HG02885 (cell line): ENCODE results near the gene KIF13A.
"Not testable (repeated sequence)": the region's sequence is repeated elsewhere in the genome, so short reads cannot be mapped to it uniquely, and the experiment has no call there.

Source experiments
- ATAC-seq: cut with Tn5 transposase; IDR thresholded peaks from one replicate; pipeline ENCODE4 v1.9.1; 2021; ENCODE audit warnings: mild to moderate bottlenecking; ENCODE audit not compliant: unreplicated experiment, poor library complexity

KIF13A gene

GRCh38 chr6:17999425-17999824, 12.0 kb upstream of the KIF13A start:
- no peak for ATAC-seq

GRCh38 chr6:17998442-17998841, 11.0 kb upstream of the KIF13A start:
- ATAC-seq: no peak

- ATAC-seq: no peak
Measured at GRCh38 chr6:17998003-17998402, 10.6 kb upstream of the KIF13A start.

GRCh38 chr6:17995414-17995813, 8.0 kb upstream of the KIF13A start:
- no peak for ATAC-seq

- no peak for ATAC-seq
Measured at GRCh38 chr6:17994019-17994418, 6.6 kb upstream of the KIF13A start.

GRCh38 chr6:17988422-17988944, 1.0 kb upstream of the KIF13A start:
- no peak for ATAC-seq

DNA sequence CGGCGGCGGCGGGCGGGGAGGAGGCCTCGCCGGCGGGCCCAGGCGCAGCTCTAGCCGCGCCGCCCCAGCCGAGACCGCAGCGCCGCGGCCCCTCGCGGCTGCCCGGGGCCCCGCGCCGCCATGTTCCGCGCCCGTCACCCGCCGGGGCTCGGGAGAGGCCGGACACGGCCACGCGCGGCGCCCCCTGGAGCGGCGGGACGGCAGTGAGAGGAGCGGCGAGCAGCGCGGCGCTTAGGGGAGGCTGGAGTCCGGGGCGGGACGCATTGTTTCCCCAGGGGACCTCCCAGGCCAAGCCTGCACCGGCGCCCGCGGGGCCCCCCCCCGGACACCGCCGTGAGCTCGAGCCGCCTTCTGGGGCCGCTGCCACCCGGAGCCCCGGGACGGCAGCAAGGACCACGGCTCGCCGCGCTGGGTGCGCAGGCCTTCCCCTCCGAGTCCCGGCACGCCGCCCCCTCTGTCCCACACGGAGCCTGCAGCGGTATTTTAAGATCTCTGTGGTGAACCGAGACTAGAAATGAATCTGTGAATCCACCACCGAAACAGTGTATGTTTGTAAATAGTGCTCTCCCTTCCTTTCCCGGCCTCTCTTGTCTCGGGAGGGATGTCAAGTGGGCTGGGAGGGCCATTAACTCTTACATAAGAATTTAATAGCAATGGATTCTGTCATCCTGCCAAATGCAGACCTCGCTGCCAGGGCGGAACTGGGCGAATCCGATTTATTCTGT, 424 bp upstream of the KIF13A start:
- peak; percentile 79 for ATAC-seq

- ATAC-seq: peak; percentile 26
Measured at GRCh38 chr6:17986656-17987446, 584 bp downstream of the KIF13A start.

GRCh38 chr6:17985934-17986655, 1.3 kb downstream of the KIF13A start:
- no peak for ATAC-seq

DNA sequence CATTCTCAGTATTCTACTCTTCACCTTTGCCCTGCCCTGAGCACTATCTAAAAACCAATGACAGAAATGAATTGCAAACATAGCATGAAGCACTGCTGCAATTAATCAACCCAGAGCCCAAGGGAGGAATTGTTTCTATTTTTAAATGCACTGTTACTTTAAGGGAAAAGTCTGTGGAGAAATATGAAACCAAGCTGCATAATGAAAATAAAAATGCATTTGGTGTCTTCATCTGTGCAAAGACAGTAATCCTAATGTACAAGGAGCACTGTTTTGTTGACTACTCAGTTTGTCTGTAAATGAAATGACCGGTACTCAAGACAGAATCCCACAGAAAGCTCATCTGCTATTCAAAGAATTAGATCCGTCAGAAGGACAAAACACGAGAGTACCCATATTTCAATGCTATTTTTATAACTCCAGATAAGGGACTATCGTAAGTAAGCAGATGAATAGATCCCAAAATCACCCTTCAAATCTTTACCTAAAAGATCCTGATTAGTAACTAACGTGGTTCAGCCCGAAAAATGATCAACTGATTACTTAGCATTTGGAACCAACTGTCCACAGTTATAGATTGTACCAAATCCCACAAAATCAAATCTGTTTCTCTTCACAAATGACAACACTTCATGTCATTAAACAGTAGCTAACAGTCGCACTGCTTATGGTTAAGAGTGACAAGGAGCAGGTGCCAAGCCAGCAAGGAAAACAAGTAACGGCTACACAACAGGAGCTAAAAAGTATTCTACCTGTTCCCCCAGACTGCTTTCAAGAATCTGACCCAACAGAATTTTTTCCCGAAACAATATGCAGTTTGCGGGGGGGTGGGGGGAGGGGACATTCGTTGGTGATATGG, 2.4 kb downstream of the KIF13A start:
- no peak for ATAC-seq

DNA sequence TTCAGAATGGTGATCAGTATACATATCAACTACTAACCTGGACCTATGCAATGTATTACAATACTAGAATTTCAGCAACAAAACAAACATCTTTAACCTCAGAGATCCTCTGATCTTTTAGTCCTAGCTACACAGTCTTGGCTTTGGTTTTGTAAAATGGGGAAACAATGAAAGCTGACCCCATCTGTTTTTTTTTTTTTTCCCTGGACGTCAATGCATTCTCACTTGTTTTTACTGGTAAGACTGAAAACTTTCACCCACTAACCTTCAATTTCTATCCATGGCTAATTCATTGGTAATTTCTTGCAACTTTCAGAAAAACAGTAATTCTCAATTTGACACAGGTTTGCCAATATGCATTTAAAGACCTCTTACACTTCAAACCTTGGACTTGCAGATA, 3.0 kb downstream of the KIF13A start:
- no peak for ATAC-seq

DNA sequence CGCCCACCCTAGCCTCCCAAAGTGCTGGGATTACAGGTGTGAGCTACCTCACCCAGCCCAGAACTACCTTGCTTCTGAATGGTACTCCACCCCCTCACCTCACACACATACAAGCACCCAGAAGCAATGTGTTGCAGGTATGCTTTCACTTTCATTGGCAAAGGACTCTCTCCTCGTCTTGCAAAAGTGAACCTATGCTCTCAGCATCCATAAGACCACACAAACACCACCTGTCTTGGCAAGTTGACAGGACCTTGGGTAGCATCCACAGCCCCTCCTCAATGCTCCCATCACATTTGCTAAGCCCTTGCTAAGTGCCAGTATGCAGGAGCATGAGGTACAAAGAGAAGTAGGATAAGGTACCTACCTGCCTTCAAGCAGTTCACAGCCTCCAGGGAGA, 3.7 kb downstream of the KIF13A start:
- no peak for ATAC-seq

- no peak for ATAC-seq
Measured at GRCh38 chr6:17980329-17980728, 7.1 kb downstream of the KIF13A start.

- ATAC-seq: no peak
Measured at GRCh38 chr6:17979479-17979878, 8.0 kb downstream of the KIF13A start.

DNA sequence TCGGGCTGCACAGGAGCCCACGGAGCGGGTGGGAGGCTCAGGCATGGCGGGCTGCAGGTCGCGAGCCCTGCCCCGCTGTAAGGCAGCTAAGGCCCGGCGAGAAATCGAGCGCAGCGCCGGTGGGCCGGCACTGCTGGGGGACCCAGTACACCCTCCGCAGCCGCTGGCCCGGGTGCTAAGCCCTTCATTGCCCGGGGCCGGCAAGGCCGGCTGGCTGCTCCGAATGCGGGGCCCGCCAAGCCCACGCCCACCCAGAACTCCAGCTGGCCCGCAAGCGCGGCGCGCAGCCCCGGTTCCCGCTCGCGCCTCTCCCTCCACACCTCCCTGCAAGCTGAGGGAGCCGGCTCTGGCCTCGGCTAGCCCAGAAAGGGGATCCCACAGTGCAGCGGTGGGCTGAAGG, 11.2 kb downstream of the KIF13A start:
- not testable (repeated sequence) for ATAC-seq

GRCh38 chr6:17974570-17975368, 12.7 kb downstream of the KIF13A start:
- no peak for ATAC-seq

DNA sequence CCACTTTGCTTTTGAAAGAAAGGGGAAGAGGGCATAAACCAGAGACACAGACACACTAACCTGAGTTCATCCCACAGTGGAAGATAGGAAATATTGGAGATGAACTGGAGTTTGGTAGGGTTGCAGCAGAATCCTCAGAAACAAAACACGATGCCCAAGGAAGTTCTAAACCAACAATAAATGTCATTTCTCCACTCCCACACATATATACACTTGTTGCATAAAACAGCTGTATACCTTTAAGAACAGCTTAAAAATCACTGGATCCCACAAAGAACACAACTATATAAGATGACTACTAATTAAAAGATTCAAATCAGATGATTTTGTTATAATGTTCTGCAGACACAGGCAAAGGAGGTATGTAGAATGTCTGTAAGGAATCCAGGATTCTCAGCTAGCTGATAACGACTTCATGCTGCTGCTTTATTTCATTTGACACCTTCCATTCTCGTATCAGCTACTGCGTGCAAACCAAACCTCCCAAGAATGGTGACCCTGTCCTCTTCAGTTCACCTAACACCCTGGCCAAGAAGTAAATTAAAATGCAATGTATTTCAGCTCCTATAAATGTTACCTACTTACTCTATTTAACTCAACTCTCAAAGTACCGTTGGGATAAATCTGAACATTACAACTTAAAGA, 14.3 kb downstream of the KIF13A start:
- no peak for ATAC-seq

DNA sequence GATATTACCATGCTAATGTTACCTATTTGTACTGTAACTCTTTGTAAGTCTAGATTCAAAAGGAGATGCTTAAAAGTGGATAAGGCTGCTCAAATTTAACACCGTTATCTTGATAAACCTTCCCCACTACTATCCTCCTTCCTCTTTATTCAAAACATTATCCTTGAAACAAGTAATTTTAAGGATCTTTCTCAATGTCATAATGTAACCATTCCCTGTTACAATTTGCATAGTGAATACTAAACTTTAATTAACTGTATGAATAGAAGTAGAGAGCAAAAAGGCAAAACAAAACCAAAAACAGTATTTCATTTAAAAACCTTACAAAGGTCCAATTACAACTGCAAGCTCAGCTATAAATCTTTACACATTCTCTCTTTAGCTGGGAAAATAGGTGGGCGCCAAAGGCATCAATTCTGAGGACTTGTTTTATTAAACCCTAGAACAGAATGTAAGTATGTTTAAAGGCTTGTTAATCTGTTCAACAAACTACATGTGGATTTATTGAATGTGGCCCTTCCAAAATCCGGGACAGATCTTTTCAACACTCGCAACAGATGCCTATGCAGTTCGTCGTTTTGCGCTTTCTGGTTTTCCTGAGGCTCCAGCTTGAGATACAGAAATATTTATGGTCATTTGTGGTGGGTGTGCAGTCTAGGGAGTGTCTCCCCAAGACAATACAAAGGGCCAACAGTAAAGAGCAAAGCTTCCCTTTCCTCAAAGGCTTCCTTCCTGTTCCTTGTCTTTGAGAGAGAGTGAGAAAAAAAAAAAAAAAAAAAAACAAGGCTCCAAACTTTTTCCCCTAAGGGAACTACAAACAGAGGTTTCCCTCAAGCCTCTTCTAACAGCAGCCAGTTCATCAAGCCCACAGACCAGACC, 15.1 kb downstream of the KIF13A start:
- no peak for ATAC-seq
